Naive B cell (primary cell): ENCODE data around the gene MARCHF9. TPM values are rescaled to one million over a fixed set of nuclear protein-coding genes. Genes with fewer than 3 reads are reported as not detected.

Experiments used
- ATAC-seq, 2 donors: fragments of 150-1000 bp; cut with Tn5 transposase; 2 replicates each; pipeline ENCODE4 v1.10.0; 2021; ENCODE audit warnings: low read depth in 2 of 2, mild to moderate bottlenecking in 2 of 2, moderate library complexity in 2 of 2
- DNase-seq: peaks from one replicate; pipeline ENCODE4 v3.0.0; 2022
- H3K27ac Mint-ChIP-seq, 6 donors: one replicate each; pipeline ENCODE4 v1.8.0; 2020 to 2022; ENCODE audit warnings: mild to moderate bottlenecking in 6 of 6, mixed read lengths in 6 of 6, moderate library complexity in 5 of 6, inconsistent platforms in 2 of 6
- H3K27me3 Mint-ChIP-seq, 3 donors: one replicate each; pipeline ENCODE4 v1.8.0; 2021 to 2022; ENCODE audit warnings: mixed read lengths in 3 of 3, mild to moderate bottlenecking in 1 of 3
- H3K36me3 Mint-ChIP-seq, 2 donors: one replicate each; pipeline ENCODE4 v1.8.0; 2020 to 2022; ENCODE audit warnings: mixed read lengths in 2 of 2, inconsistent platforms in 1 of 2, mild to moderate bottlenecking in 1 of 2
- H3K4me1 Mint-ChIP-seq, 3 donors: one replicate each; pipeline ENCODE4 v1.8.0; 2020 to 2022; ENCODE audit warnings: mixed read lengths in 3 of 3, inconsistent platforms in 1 of 3, mild to moderate bottlenecking in 1 of 3, moderate library complexity in 1 of 3
- H3K4me3 Mint-ChIP-seq, 8 donors: one replicate each; pipeline ENCODE4 v1.8.0; 2020 to 2022; ENCODE audit warnings: mild to moderate bottlenecking in 8 of 8, mixed read lengths in 8 of 8, moderate library complexity in 8 of 8, inconsistent platforms in 2 of 8
- H3K9me3 Mint-ChIP-seq, 7 donors: one replicate each; pipeline ENCODE4 v1.8.0; 2020 to 2022; ENCODE audit warnings: mixed read lengths in 7 of 7, mild to moderate bottlenecking in 5 of 7, inconsistent platforms in 2 of 7, moderate library complexity in 1 of 7
- polyA plus RNA-seq, 6 donors: library from polyadenylated mRNA; unstranded; fragments of 300-500 nt; fragmentation: Illumina TruSeq; gene quantifications; one replicate each; pipeline ENCODE4 v1.2.3, GENCODE V29; 2021; ENCODE audit warnings: low read depth in 6 of 6

MARCHF9 gene
- polyA plus RNA-seq, 6 donors from 2014 or later = 10.9 to 21.0 (median 14.2) TPM

GRCh38 chr12:57726884-57727757 is 27.8 kb upstream of the MARCHF9 start:
- Mint-ChIP-seq H3K36me3 (peaks cover 17 to 38% of the 10 kb centered on the region in 2 donors), H3K27me3 (no peaks in the 10 kb centered on the region), H3K4me1 (peaks cover 22 to 29% (median 22%) of the 10 kb centered on the region in 3 donors), H3K27ac (no peak overlapping the region), H3K9me3 (peaks cover 0 to 3% (median 0%) of the 10 kb centered on the region in 7 donors), H3K4me3 (no peak overlapping the region)
- ATAC-seq (no peak), DNase-seq (no peak)

GRCh38 chr12:57727758-57728395 is 27.0 kb upstream of the MARCHF9 start:
- Mint-ChIP-seq H3K4me1 (peaks cover 19 to 29% (median 22%) of the 10 kb centered on the region in 3 donors), H3K27ac (peak overlapping the region in 1 of 6 donors; percentile 14), H3K27me3 (no peaks in the 10 kb centered on the region), H3K4me3 (no peak overlapping the region), H3K9me3 (peaks cover 0 to 3% (median 0%) of the 10 kb centered on the region in 7 donors), H3K36me3 (peaks cover 20 to 45% of the 10 kb centered on the region in 2 donors)
- no peak for ATAC-seq
- DNase-seq = no peak

GRCh38 chr12:57729321-57729844 is 25.5 kb upstream of the MARCHF9 start:
- H3K27me3 Mint-ChIP-seq = no peaks in the 10 kb centered on the region
- H3K4me1 Mint-ChIP-seq = peaks cover 15 to 22% (median 18%) of the 10 kb centered on the region in 3 donors
- H3K36me3 Mint-ChIP-seq = peaks cover 25 to 55% of the 10 kb centered on the region in 2 donors
- ATAC-seq = no peak
- peak overlapping the region in 1 of 6 donors; percentile 42 for H3K27ac Mint-ChIP-seq
- peaks cover 0 to 3% (median 0%) of the 10 kb centered on the region in 7 donors for H3K9me3 Mint-ChIP-seq
- no peak for DNase-seq
- H3K4me3 Mint-ChIP-seq = no peak overlapping the region

- DNase-seq (no peak), ATAC-seq (no peak)
- H3K27ac Mint-ChIP-seq = no peak overlapping the region
- no peaks in the 10 kb centered on the region for H3K27me3 Mint-ChIP-seq
- H3K4me3 Mint-ChIP-seq = no peak overlapping the region
- H3K9me3 Mint-ChIP-seq = peaks cover 0 to 3% (median 0%) of the 10 kb centered on the region in 7 donors
- H3K4me1 Mint-ChIP-seq = peaks cover 8 to 20% (median 8%) of the 10 kb centered on the region in 3 donors
- H3K36me3 Mint-ChIP-seq = peaks cover 32 to 62% of the 10 kb centered on the region in 2 donors
Observed at GRCh38 chr12:57730336-57731067, 24.4 kb upstream of the MARCHF9 start.

GRCh38 chr12:57731411-57732080 is 23.4 kb upstream of the MARCHF9 start:
- Mint-ChIP-seq H3K27me3 (no peaks in the 10 kb centered on the region), H3K27ac (peak overlapping the region in 2 of 6 donors; percentile 9 to 16), H3K4me1 (peaks cover 2 to 15% (median 10%) of the 10 kb centered on the region in 3 donors), H3K4me3 (no peak overlapping the region), H3K36me3 (peaks cover 32 to 54% of the 10 kb centered on the region in 2 donors), H3K9me3 (no peaks in the 10 kb centered on the region)
- no peak for DNase-seq
- no peak for ATAC-seq

GRCh38 chr12:57732270-57732669 is 22.6 kb upstream of the MARCHF9 start:
- no peaks in the 10 kb centered on the region for H3K9me3 Mint-ChIP-seq
- ATAC-seq (no peak), DNase-seq (no peak)
- no peaks in the 10 kb centered on the region for H3K27me3 Mint-ChIP-seq
- peaks cover 9 to 17% (median 10%) of the 10 kb centered on the region in 3 donors for H3K4me1 Mint-ChIP-seq
- H3K36me3 Mint-ChIP-seq = peaks cover 32 to 54% of the 10 kb centered on the region in 2 donors
- H3K4me3 Mint-ChIP-seq = no peak overlapping the region
- peak overlapping the region in 2 of 6 donors; percentile 22 to 54 for H3K27ac Mint-ChIP-seq

- Mint-ChIP-seq H3K4me3 (no peak overlapping the region), H3K4me1 (peaks cover 9 to 17% (median 10%) of the 10 kb centered on the region in 3 donors), H3K27me3 (no peaks in the 10 kb centered on the region), H3K36me3 (peaks cover 29 to 49% of the 10 kb centered on the region in 2 donors), H3K9me3 (no peaks in the 10 kb centered on the region), H3K27ac (no peak overlapping the region)
- ATAC-seq (no peak), DNase-seq (no peak)
Observed at GRCh38 chr12:57732726-57733593, 21.9 kb upstream of the MARCHF9 start.

GRCh38 chr12:57733928-57734327 is 21.0 kb upstream of the MARCHF9 start:
- H3K4me3 Mint-ChIP-seq = no peak overlapping the region
- H3K36me3 Mint-ChIP-seq = peaks cover 23 to 41% of the 10 kb centered on the region in 2 donors
- no peaks in the 10 kb centered on the region for H3K9me3 Mint-ChIP-seq
- peaks cover 8 to 14% (median 9%) of the 10 kb centered on the region in 3 donors for H3K4me1 Mint-ChIP-seq
- no peaks in the 10 kb centered on the region for H3K27me3 Mint-ChIP-seq
- H3K27ac Mint-ChIP-seq = no peak overlapping the region
- DNase-seq = no peak
- no peak for ATAC-seq

- Mint-ChIP-seq H3K27me3 (no peaks in the 10 kb centered on the region), H3K27ac (peak overlapping the region in 1 of 6 donors; percentile 70), H3K9me3 (no peaks in the 10 kb centered on the region), H3K4me3 (peak overlapping the region in 1 of 8 donors; percentile 22), H3K4me1 (peaks cover 15 to 20% (median 15%) of the 10 kb centered on the region in 3 donors), H3K36me3 (peaks cover 23 to 41% of the 10 kb centered on the region in 2 donors)
- no peak for DNase-seq
- ATAC-seq = no peak
Observed at GRCh38 chr12:57734591-57734990, 20.3 kb upstream of the MARCHF9 start.

- H3K36me3 Mint-ChIP-seq = peaks cover 23 to 41% of the 10 kb centered on the region in 2 donors
- no peaks in the 10 kb centered on the region for H3K27me3 Mint-ChIP-seq
- ATAC-seq = no peak
- H3K4me3 Mint-ChIP-seq = peak overlapping the region in 2 of 8 donors; percentile 22 to 70
- H3K9me3 Mint-ChIP-seq = no peaks in the 10 kb centered on the region
- H3K27ac Mint-ChIP-seq = peak overlapping the region in 1 of 6 donors; percentile 70
- no peak for DNase-seq
- H3K4me1 Mint-ChIP-seq = peaks cover 17 to 21% (median 20%) of the 10 kb centered on the region in 3 donors
Observed at GRCh38 chr12:57735198-57735855, 19.6 kb upstream of the MARCHF9 start.

GRCh38 chr12:57735952-57736740 is 18.8 kb upstream of the MARCHF9 start:
- Mint-ChIP-seq H3K9me3 (no peaks in the 10 kb centered on the region), H3K27me3 (no peaks in the 10 kb centered on the region), H3K36me3 (peaks cover 22 to 33% of the 10 kb centered on the region in 2 donors), H3K4me3 (peak overlapping the region in 2 of 8 donors; percentile 35 to 62), H3K27ac (peak overlapping the region in 1 of 6 donors; percentile 70), H3K4me1 (peaks cover 25 to 29% (median 28%) of the 10 kb centered on the region in 3 donors)
- no peak for DNase-seq
- no peak for ATAC-seq
